ENCODE results near the gene LMBRD2. TPM values are rescaled to one million over a fixed set of nuclear protein-coding genes. Genes with fewer than 3 reads are reported as not detected.

The LMBRD2 gene
- polyA plus RNA-seq, 1 donor = 21.7 TPM

GRCh38 chr5:36108758-36109460 is 42.8 kb downstream of the LMBRD2 start:
- no peak for DNase-seq

GRCh38 chr5:36105819-36106218 is 45.9 kb downstream of the LMBRD2 start:
- DNase-seq = no peak

GRCh38 chr5:36099748-36100147 is 51.9 kb downstream of the LMBRD2 start:
- DNase-seq = no peak

DNA sequence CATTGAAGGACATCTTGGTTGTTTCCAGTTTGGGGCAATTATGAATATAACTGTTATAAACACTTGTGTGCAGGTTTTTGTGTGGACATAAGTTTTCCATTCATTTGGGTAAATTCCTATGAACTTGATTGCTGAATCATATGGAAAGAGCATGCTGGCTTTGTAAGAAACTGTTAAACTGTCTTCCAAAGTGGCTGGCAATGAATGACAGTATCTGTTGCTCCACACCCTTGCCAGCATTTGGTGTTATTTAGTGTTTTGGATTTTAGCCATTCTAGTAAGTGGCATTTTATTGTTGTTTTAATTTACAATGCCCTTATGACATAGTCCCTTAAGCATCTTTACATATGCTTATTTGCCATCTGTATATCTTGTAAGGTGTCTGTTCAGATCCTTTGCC is 55.2 kb downstream of the LMBRD2 start:
- DNase-seq = no peak

DNA sequence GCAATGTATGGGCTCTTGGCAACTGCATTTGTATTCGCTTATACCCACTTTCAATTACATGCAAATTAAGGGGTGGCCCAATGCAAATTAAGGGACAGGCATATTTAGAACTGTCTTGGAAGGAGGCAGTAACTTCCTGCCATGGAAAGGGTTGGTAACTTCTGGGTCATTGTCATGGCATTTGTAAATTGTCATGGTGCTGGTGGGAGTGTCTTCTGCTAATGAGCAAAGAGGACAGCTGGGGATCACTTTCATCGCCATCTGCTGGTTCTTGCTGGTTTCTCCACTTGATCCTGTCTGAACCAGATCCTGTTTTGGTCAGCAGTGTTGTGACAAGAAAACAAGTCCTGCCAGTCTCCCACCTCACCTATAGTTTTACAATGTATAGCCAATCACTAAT is 61.7 kb downstream of the LMBRD2 start:
- DNase-seq = no peak

DNA sequence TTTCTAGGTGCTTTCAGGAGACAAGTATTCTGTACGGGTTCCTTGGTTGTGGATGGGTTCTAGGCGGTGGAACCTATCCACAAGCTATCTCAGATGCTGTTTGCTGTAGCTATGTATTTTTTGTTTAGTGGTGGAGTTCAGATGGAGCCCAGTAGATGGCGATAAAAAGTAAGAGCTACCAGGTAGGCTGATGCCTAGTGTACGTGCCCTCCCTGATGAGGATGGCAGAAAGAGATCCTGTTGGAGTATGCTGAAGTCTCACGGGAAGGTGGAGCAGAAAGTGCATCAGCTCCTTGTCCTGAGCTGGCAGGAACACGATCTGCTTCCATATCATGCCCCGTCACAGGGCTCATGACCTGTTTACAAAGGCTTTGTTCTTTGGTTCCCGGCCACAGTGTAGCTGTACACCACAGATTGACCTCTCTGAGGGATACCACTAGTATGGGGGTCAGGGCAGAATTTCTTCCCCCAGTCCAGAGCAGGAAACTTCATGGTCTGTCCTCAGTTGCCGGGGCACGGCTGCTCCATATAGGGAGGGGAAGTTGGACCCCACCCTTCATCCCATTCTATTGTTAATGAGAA is 72.4 kb downstream of the LMBRD2 start:
- DNase-seq = peak; percentile 46

GRCh38 chr5:36078430-36078829 is 73.3 kb downstream of the LMBRD2 start:
- DNase-seq = no peak

DNA sequence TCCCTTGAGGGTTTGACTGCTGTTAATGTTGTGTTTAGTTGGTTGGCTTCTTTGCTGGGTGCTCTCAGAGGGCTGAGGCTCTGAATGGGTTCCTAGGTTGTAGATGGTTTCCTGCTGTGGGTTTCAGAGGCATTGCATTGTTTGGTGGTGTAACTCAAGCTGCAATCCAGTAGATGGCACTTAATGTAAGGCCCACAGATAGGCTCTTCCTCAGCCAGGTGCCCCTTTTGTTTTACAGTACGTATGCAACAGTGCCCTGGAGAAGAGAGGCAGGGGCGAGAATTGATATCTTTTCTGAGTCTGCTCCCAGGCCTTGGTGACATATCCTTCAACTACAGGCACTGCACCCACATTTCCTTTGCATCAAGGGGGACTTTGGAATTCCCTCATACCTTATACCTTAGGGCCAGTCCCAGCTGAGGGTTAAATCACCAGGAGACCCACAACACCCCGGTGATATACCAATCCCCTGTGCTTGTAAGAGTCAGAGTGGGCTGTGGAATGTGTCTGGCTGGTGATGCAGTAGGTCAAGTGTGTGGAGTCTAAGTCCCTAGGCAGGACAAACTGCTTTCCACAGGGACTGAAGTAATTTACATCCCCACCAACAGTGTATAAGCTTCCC is 78.0 kb downstream of the LMBRD2 start:
- DNase-seq = no peak

DNA sequence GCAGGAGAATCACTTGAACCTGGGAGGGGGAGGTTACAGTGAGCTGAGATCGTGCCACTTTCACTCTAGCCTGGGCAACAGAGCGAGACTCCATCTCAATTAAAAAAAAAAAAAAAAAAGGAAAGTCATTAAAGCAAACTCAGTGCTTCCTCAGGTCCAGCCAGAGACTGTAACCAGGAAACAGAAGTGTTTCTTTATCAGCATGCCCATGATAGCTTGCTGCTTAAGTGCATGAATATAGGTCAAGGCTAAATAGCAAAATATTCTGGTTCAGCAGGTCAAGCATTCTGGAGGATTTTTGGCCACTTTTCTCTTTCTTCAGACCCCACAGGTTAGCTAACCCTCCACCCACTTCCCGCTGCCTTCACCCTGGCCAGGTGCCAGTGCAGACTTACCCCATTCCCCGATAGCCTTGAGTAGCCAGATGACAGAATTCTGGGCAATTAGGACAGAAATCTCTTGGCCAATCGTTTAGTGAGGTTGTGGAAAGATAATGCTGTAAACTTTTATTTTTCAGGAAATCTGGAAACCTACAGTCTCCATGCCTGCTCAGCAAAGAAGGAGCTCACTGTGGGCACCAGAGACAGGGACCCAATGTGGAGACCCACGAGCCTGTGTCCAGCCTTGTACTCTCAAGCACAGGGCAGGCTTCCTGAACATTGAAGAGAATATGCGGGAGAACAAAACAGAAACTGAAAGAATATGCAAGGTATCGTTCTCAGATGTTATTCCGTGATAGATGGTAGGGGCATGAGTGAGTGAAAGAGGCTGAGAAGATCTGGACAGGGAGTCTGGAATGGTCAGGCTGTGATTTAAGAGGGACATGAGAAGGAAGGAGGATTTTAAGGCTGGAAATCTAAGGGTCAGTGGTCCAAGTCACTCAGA is 80.8 kb downstream of the LMBRD2 start:
- DNase-seq = no peak

- DNase-seq = no peak
Measured at GRCh38 chr5:36068751-36069281, 82.9 kb downstream of the LMBRD2 start.

GRCh38 chr5:36066540-36067210 is 85.0 kb downstream of the LMBRD2 start, which contains the start of gene UGT3A2:
Gene UGT3A2 (minus strand): TSS chr5:36066882. CDS start chr5:36066789, 93 bp downstream.
- DNase-seq = no peak

GRCh38 chr5:36066001-36066539 is 85.6 kb downstream of the LMBRD2 start:
- no peak for DNase-seq

GRCh38 chr5:36060420-36060887 is 91.2 kb downstream of the LMBRD2 start:
- DNase-seq = no peak

- no peak for DNase-seq
Measured at GRCh38 chr5:36059571-36060419, 91.9 kb downstream of the LMBRD2 start.

- DNase-seq = no peak
Measured at GRCh38 chr5:36058776-36059175, 92.9 kb downstream of the LMBRD2 start.

DNA sequence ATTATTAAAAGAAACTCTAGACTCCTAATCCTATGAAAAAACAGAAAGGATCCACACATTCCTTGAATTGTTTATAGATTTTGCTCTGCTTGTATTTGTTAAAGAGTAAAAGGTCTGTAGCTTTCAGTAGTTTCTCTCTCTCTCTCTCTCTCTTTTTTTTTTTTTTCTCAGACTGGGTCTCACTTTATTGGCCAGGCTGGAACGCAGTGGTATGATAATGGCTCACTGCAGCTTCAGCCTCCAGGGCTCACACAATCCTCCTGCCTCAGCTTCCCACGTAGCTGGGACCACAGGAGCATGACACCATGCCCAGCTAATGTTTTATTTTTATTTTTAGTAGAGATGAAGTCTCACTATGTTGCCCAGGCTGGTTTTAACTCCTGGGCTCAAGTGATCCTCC is 94.3 kb downstream of the LMBRD2 start:
- DNase-seq = no peak

DNA sequence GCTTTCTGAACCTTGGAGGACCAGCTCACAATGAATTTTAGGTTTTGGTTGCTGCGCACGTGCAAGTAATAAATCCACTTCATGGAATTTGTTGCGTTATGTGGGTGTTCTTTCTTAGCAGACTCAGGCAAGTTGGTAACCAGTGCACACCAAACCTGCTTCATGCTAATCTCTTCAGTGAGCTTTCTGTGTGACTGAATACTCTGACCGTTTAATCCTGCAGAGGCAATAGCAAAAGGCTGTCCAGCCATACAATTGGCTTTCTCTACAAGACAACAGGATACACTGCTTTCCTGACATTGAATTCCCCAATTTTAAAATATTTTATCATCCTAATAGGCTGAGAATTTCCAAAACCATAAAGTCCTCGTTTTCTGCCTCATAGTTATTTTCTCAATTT is 95.3 kb downstream of the LMBRD2 start:
- no peak for DNase-seq

GRCh38 chr5:36055984-36056383 is 95.7 kb downstream of the LMBRD2 start:
- no peak for DNase-seq

GRCh38 chr5:36054647-36055046 is 97.0 kb downstream of the LMBRD2 start:
- DNase-seq = no peak

DNA sequence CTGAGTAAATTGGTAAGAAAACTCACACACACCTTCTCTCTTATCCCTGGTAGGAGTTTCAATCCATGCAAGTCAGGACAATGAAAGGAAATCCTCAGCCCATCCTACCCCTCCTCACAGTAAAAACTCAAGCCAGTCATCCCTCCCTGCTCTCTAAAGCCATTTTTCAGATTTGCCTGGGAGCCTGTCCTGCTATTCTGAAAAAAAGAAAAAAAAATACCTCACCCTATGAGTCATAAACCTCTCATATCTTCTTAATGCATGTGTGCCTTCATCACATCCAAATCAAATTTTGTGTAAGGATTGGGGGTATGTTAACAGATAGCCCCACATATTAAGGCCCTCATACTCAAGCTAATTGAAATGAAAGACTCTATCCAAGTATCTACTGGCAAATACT is 99.1 kb downstream of the LMBRD2 start:
- no peak for DNase-seq

Data from left kidney (tissue), 2 donors.